HepG2 (cell line): ENCODE measurements around the gene CRIP1. TPM values are rescaled to one million over a fixed set of nuclear protein-coding genes. Genes with fewer than 3 reads are reported as not detected.

ENCODE experiments used
- CREBL2 ChIP-seq: sonication (generic); formaldehyde crosslinking; IDR thresholded peaks from 2 replicates; pipeline ENCODE4 v1.8.1; 2023; ENCODE audit warnings: missing genetic modification reagents, mild to moderate bottlenecking, borderline replicate concordance
- KLF13 ChIP-seq: sonication (generic); formaldehyde crosslinking; IDR thresholded peaks from 2 replicates; pipeline ENCODE4 v1.4.0; 2020; ENCODE audit warnings: mild to moderate bottlenecking, missing genetic modification reagents
- NPAS2 ChIP-seq: sonication (generic); formaldehyde crosslinking; IDR thresholded peaks from 2 replicates; pipeline ENCODE4 v1.8.0; 2022; ENCODE audit warnings: mild to moderate bottlenecking, missing genetic modification reagents, borderline replicate concordance
- POLR2AphosphoS2 ChIP-seq: IDR thresholded peaks from 2 replicates; pipeline ENCODE4 v1.6.1; 2011; ENCODE audit warnings: low read depth, low read length, improper control_type of control experiment
- RBFOX2 ChIP-seq: fragments of 200-400 bp; formaldehyde crosslinking; IDR thresholded peaks from 2 replicates; pipeline ENCODE4 v1.6.1; 2017; ENCODE audit warnings: low read depth, mild to moderate bottlenecking, low read length
- SIN3A ChIP-seq: IDR thresholded peaks from 2 replicates; pipeline ENCODE4 v1.6.1; 2011; ENCODE audit warnings: low read depth, mild to moderate bottlenecking, control low read depth, low read length, borderline replicate concordance
- SMARCE1 ChIP-seq: fragments of 450-650 bp; IDR thresholded peaks from 2 replicates; pipeline ENCODE4 v1.6.1; 2017; ENCODE audit warnings: borderline replicate concordance
- ZNF256 ChIP-seq: sonication (generic); formaldehyde crosslinking; conservative IDR thresholded peaks from 2 replicates; pipeline ENCODE4 v1.4.0; 2020; ENCODE audit warnings: missing genetic modification reagents
- ZNF530 ChIP-seq: sonication (generic); formaldehyde crosslinking; IDR thresholded peaks from 2 replicates; pipeline ENCODE4 v1.5.0; 2020; ENCODE audit warnings: low read depth, mild to moderate bottlenecking, missing genetic modification reagents
- ZNF737 ChIP-seq: sonication (generic); formaldehyde crosslinking; IDR thresholded peaks from 2 replicates; pipeline ENCODE4 v1.5.0; 2020; ENCODE audit warnings: missing genetic modification reagents, mild to moderate bottlenecking, borderline replicate concordance
- polyA plus RNA-seq, 8 experiments: library from polyadenylated mRNA; depleted of rRNA in 3 of 8; stranded (reverse) in 7 of 8; unstranded in 1 of 8; fragments of >200 nt; fragmentation: Illumina TruSeq in 4 of 8; extraction: Trizol in 4 of 8; gene quantifications; 2 replicates each; pipeline versions ENCODE4 v1.2.1 to v1.2.3, GENCODE V29; 2011 to 2016; ENCODE audit warnings: low read depth in 4 of 8, missing spikeins in 1 of 8, mixed read lengths in 1 of 8; ENCODE audit not compliant: insufficient read depth in 1 of 8
- total RNA-seq, 5 experiments: library from RNA; depleted of rRNA; stranded (reverse); fragments of >200 nt; fragmentation: Illumina TruSeq; extraction: Trizol; gene quantifications; 2 replicates each; pipeline ENCODE4 v1.2.3, GENCODE V29; 2016; ENCODE audit warnings: low read depth in 1 of 5
- TF ChIP-seq, protein P1 (sequence below): sonication (generic); formaldehyde crosslinking; IDR thresholded peaks from 2 replicates; pipeline ENCODE4 v1.4.0; 2020; ENCODE audit warnings: missing genetic modification reagents, mild to moderate bottlenecking, borderline replicate concordance
- TF ChIP-seq, protein P2 (sequence below): sonication (generic); formaldehyde crosslinking; IDR thresholded peaks from 2 replicates; pipeline ENCODE4 v1.4.0; 2020; ENCODE audit warnings: mild to moderate bottlenecking, missing genetic modification reagents
- TF ChIP-seq, protein P3 (sequence below): IDR thresholded peaks from 2 replicates; pipeline ENCODE4 v1.6.1; 2012; ENCODE audit warnings: low read length, improper control_type of control experiment

The CRIP1 gene
- total and polyA plus RNA-seq, 2 of the 13 experiments (the other 11 are each of a cell fraction or from before 2014, with no cell fraction given) = 53.9 to 59.5 TPM

- TF ChIP-seq, protein P1, sequence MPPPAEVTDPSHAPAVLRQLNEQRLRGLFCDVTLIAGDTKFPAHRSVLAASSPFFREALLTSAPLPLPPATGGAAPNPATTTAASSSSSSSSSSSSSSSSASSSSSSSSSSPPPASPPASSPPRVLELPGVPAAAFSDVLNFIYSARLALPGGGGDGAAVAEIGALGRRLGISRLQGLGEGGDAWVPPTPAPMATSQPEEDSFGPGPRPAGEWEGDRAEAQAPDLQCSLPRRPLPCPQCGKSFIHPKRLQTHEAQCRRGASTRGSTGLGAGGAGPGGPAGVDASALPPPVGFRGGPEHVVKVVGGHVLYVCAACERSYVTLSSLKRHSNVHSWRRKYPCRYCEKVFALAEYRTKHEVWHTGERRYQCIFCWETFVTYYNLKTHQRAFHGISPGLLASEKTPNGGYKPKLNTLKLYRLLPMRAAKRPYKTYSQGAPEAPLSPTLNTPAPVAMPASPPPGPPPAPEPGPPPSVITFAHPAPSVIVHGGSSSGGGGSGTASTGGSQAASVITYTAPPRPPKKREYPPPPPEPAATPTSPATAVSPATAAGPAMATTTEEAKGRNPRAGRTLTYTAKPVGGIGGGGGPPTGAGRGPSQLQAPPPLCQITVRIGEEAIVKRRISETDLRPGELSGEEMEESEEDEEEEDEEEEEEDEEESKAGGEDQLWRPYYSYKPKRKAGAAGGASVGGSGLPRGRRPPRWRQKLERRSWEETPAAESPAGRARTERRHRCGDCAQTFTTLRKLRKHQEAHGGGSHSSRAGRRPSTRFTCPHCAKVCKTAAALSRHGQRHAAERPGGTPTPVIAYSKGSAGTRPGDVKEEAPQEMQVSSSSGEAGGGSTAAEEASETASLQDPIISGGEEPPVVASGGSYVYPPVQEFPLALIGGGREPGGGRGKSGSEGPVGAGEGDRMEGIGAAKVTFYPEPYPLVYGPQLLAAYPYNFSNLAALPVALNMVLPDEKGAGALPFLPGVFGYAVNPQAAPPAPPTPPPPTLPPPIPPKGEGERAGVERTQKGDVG (CRISPR knock-in tag) = no peak
- TF ChIP-seq SMARCE1 (no peak), RBFOX2 (no peak; the same call in 1 of the 2 replicates), KLF13 (CRISPR knock-in tag) (no peak), POLR2AphosphoS2 (no peak), NPAS2 (CRISPR knock-in tag) (no peak), CREBL2 (CRISPR knock-in tag) (no peak), ZNF256 (CRISPR knock-in tag) (no peak), ZNF737 (CRISPR knock-in tag) (no peak), SIN3A (peak; percentile 74; the same call in 1 of the 2 replicates), ZNF530 (CRISPR knock-in tag) (no peak)
- TF ChIP-seq, protein P2, sequence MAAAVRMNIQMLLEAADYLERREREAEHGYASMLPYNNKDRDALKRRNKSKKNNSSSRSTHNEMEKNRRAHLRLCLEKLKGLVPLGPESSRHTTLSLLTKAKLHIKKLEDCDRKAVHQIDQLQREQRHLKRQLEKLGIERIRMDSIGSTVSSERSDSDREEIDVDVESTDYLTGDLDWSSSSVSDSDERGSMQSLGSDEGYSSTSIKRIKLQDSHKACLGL (CRISPR knock-in tag) = peak; percentile 79; the same call in 1 of the 2 replicates
- TF ChIP-seq, protein P3, sequence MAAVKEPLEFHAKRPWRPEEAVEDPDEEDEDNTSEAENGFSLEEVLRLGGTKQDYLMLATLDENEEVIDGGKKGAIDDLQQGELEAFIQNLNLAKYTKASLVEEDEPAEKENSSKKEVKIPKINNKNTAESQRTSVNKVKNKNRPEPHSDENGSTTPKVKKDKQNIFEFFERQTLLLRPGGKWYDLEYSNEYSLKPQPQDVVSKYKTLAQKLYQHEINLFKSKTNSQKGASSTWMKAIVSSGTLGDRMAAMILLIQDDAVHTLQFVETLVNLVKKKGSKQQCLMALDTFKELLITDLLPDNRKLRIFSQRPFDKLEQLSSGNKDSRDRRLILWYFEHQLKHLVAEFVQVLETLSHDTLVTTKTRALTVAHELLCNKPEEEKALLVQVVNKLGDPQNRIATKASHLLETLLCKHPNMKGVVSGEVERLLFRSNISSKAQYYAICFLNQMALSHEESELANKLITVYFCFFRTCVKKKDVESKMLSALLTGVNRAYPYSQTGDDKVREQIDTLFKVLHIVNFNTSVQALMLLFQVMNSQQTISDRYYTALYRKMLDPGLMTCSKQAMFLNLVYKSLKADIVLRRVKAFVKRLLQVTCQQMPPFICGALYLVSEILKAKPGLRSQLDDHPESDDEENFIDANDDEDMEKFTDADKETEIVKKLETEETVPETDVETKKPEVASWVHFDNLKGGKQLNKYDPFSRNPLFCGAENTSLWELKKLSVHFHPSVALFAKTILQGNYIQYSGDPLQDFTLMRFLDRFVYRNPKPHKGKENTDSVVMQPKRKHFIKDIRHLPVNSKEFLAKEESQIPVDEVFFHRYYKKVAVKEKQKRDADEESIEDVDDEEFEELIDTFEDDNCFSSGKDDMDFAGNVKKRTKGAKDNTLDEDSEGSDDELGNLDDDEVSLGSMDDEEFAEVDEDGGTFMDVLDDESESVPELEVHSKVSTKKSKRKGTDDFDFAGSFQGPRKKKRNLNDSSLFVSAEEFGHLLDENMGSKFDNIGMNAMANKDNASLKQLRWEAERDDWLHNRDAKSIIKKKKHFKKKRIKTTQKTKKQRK = no peak
Observed at GRCh38 chr14:105490572-105491365, 4.1 kb downstream of the CRIP1 start, which contains the start of gene TEDC1 (continued).
